Activated naive CD4-positive, alpha-beta T cell treated with anti-CD3 and anti-CD28 coated beads, Interleukin-2, amount 50 U/mL, for 16 hours (primary cell): ENCODE results near the gene CHD2.

Experiments
- DNase-seq: peaks from one replicate; pipeline ENCODE4 v3.0.0-alpha.2; 2020

Gene CHD2

DNA sequence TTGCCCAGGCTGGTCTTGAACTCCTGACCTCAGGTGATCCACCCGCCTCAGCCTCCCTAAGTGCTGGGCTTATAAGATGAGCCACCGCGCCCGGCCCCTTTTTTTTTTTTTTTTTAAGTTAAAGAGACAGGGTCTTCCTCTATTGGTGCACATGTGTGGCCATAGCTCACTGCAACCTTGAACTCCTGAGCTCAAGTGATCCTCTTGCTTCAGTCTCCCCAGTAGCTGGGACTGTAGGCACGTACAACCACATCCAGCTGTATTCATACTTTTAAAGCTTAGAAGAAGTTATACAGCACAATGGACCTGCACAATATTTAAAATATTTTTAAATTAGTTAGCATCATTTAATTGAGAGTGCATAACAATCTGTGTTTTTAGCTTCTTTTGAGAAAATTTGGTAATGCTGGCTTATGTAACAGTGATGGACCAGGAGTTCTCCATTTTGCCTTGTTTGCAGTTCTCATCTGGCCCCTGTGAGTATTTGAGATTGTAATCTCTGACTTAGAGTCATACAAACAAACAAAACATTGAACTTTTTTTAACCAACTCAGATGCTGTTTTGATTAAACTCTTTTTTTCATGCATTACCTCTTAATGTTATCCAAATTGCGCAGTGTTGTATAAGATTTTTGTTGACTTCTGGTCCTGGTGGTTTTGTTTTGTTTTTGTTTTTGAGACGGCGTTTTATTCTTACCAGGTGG, 33.0 kb downstream of the CHD2 start:
- DNase-seq, result no peak

DNA sequence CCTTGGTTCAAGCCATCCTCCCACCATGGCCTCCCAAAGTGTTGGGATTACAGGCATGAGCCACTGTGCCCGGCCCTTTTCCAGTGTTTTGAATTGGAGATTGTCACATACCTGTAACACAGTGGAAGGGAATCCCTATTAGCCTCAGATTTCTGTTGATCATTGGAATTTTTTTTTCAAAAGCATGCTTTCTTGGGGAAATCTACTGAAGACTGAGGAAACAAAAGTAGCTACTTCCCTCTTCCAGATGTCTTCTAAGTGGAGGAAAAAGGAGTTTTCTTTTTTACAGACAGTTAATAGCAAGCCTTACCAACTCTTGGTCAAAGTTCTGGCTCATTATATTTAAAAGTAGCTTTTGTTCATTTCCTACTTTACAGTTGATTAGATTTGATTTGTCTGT, 33.7 kb downstream of the CHD2 start:
- no peak for DNase-seq

DNA sequence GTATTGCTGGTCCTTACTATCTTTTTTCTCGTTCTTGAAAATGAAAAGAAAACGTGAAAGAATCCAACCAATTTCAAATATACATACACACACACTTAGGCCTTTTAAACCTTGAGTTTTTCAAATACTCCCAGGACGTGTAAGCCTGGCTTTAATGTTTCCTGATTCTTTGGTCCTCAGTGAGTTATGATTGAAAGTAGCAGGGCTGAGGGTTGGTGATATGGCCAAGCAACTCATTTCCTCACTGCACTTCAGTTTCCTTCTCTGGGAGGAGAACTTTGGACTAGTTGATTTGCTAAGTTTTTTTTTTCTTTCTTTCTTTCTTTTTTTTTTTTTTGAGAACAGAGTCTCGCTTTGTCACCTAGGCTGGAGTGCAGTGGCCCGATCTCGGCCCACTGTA, 34.6 kb downstream of the CHD2 start:
- DNase-seq, result no peak

- DNase-seq, result no peak
Observed at GRCh38 chr15:92936138-92936537, 36.0 kb downstream of the CHD2 start.

DNA sequence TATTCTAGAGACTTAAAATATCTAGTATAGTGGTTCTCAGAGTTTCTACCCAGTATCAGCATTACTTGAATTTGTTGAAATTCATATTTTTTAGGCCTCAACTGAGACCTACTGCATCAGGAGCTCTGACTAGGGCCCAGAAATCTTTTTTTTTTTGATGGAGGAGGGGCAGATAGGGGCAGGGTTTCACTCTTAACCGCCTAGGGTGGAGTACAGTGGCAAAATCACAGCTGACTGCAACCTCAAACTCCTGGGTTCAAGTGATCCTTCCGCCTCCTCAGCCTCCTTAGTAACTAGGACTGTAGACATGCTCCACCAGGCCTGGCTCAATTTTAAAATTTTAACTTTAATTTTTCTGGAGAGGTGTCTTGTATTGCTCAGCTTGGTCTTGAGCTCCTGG, 36.6 kb downstream of the CHD2 start:
- no peak for DNase-seq

DNA sequence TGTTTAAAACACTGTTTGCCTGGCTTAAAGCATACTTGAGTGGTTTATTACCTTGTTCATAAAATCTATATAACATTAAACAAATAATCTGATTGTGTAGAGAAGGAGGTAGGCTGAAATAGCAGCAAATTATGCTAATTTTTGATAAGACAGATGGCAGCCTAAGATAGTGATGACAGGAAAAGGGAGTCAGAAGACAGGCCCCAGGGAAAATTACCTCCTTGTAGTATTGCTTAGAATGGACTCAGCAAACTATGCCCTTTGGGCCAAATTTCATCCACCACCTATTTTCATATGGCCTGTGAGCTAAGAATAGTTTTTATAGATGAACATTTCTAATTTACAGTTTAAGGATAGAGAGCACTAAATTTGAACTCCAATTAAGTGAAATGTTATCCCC, 37.8 kb downstream of the CHD2 start:
- DNase-seq, result no peak

DNA sequence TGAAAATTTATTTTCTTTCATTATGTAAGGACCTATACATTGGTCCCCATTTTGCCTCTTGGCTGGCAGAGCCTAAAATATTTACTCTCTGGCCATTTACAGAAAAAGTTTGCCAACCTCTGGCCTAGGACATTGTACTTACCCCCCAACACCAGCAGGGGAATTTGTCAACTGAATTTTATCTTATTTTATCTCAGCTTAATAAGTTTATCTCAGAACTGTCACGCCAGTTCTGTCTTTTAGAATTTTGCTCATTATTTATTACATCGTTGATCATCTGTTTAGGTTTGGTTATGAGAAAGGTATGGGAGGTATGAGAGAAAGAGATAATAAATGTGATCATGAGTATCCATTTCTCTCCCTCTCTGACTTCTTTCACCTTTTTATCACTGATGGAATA, 38.3 kb downstream of the CHD2 start:
- DNase-seq, result no peak

GRCh38 chr15:92941668-92942067, 41.5 kb downstream of the CHD2 start:
- no peak for DNase-seq

- no peak for DNase-seq
Observed at GRCh38 chr15:92942706-92943105, 42.6 kb downstream of the CHD2 start.

DNA sequence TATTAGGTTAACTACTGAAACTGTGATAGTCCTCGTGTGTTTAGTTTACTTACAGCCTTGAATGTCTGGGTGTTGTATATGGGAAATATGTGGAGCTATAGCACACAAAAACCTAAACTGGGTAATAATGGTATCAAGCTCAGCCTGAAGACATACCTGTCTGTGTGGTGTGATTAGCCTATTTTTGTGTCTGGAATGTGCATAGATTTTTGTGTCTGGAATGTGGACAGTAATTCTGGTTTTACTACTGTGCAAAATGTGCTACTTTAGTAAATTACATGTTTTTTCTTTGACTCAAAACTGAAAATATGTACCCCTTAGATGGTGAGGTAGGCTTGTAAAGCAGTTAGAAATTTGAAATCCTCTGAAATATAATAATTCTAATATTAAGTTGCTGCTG, 43.5 kb downstream of the CHD2 start:
- DNase-seq, result no peak

- no peak for DNase-seq
Observed at GRCh38 chr15:92944946-92945521, 44.9 kb downstream of the CHD2 start.

DNA sequence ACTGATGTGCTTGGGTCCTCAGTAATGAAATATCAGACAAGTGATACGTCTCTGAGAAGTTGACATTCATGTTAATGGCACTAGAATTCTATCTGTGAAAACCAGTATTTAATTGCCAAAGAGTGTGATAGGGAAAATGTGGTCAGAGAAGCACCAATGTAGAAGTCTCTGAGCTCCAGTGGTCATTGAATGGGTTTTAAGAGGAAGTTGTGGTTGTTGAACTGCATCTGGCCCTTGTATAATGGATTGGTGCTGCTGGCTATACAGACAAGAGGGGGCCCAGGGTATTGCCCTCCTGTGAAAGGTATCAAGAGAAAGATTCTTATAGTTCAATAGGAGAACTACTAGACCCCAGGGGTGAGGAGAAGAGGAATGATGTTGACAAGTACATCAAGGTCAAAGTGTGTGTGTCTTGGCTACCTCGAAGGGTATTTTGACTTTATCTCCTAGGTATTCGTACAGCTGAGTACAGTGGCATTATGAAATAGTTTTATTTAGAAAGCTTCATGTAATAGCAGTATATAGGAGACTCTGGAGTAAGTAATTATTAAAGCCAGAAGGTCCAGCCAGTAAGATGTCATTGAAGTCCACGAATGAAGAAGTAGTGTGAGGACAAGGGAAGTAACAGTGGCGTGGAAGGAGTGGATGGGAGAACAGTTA, 47.1 kb downstream of the CHD2 start:
- no peak for DNase-seq

GRCh38 chr15:92949604-92950249, 49.6 kb downstream of the CHD2 start:
- no peak for DNase-seq

GRCh38 chr15:92951800-92952457, 51.8 kb downstream of the CHD2 start:
- no peak for DNase-seq

GRCh38 chr15:92952458-92952850, 52.3 kb downstream of the CHD2 start:
- no peak for DNase-seq

GRCh38 chr15:92953566-92953965, 53.4 kb downstream of the CHD2 start:
- no peak for DNase-seq

DNA sequence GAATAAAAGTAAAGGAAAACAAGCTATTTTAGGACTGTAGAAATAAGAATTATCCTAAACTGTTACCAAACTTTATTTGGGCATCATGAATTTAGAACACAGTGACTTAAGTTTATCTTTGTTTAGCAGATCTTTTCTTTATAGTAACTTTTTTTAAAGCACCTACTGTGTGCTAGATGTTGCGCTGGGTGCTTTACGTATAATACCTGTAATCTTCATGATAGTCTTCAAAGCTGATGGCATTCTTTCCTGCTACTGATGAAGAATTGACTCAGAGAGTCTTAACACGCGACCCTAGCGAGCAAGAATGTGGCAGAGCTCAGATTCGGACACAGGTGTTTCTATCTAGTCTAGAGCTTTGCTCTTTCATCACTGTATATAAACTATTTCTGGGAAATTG, 53.9 kb downstream of the CHD2 start:
- DNase-seq, result no peak

DNA sequence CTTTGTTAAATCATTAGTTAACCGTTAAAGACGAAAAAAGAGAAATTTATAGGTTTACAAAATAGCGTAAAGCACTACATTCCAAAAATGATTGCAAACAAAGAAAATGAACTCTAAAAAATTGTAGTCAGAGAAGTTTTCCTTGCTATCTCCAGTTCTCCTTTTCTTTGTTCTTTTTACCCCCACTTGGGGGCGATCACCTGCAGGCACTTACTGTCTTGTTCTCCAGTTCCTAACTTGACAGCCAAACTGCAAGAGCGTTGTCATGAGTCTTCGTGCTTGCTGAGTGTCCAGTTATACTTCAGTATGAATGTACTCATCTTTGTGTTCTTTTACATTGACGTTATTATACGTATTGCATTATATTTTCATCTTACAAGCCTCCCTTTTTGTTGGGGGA, 54.5 kb downstream of the CHD2 start:
- no peak for DNase-seq

GRCh38 chr15:92955706-92956105, 55.6 kb downstream of the CHD2 start:
- no peak for DNase-seq

GRCh38 chr15:92958105-92958504, 58.0 kb downstream of the CHD2 start:
- peak; percentile 52 for DNase-seq

DNA sequence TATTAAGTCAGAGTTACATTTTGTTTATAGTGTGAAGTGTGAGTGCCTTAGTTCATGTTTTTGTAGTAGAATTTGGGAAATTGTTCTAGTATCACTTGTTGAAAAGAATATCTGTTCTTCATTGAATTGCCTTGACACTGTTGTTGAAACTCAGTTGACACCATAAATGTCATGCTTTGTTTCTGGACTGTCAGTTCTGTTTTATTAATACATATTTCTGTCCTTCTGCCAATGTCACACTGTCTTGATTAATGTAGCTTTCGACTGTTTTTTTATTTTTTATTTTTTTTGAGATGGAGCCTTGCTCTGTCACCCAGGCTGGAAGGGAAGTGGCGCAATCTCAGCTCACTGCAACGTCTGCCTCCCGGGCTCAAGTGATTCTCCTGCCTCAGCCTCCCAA, 59.1 kb downstream of the CHD2 start:
- no peak for DNase-seq

- DNase-seq, result no peak
Observed at GRCh38 chr15:92960996-92961681, 61.0 kb downstream of the CHD2 start.

DNA sequence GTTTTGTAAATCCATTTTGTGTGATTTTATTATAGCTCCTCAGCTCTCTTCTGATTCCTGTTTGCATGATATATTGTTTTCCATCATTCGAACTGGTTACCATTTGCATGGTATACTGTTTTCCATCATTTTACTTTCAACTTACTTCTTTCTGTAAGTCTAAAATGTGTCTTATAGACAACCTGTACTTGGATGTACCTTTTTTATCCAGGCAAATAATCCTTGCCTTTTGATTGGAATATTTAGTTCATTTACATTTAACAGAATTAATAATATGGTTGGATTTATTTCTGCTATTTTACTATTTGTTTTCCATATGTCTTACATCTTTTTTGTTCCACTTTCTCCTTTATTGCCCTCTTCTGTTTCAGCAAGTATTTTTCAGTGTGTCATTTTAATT, 62.8 kb downstream of the CHD2 start:
- DNase-seq, result no peak
